SK-N-SH treated with all-trans-retinoic acid at 6 μM for 48 hours (cell line): ENCODE results near the gene IWS1.

Source experiments
- ZC3H10 ChIP-seq: fragments of 250-450 bp; sonication (Bioruptor Pico); IDR thresholded peaks from 2 replicates; pipeline ENCODE4 v1.5.1; 2021; ENCODE audit warnings: mild to moderate bottlenecking, moderate library complexity
- ZNF70 ChIP-seq: fragments of 450-650 bp; formaldehyde crosslinking; IDR thresholded peaks from 2 replicates; pipeline ENCODE4 v1.5.0; 2020; ENCODE audit warnings: mild to moderate bottlenecking, moderate library complexity

DNA sequence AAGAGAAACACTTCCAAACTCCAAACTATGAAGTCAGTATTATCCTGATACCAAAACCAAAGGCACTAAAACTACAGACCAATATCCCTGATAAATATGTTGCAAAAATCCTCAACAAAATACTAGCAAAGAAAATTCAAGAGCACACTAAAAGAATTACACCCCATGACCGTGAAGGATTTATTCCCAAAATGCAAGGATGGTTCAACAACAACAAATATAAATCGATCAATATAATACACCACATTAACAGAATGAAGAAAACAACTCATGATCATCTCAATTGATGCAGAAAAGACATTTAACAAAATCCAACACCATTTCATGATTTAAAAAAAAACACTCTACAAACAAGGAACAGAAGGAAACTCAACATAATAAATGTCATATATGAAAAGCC lies 50.5 kb downstream of the IWS1 start:
- TF ChIP-seq ZC3H10 (CRISPR knock-in tag) (no peak), ZNF70 (CRISPR knock-in tag) (no peak)
